HG03571 (cell line): ENCODE measurements around the gene KIN.
A peak's percentile ranks its signal among the peaks of the same experiment; 100 is the strongest.
"Not testable (repeated sequence)": the region's sequence is repeated elsewhere in the genome, so short reads cannot be mapped to it uniquely, and the experiment has no call there.

ENCODE experiments used
- ATAC-seq: cut with Tn5 transposase; IDR thresholded peaks from one replicate; pipeline ENCODE4 v1.9.1; 2021; ENCODE audit not compliant: unreplicated experiment

Gene KIN

GRCh38 chr10:7795605-7796004 lies 7.8 kb upstream of the KIN start:
- no peak for ATAC-seq

DNA sequence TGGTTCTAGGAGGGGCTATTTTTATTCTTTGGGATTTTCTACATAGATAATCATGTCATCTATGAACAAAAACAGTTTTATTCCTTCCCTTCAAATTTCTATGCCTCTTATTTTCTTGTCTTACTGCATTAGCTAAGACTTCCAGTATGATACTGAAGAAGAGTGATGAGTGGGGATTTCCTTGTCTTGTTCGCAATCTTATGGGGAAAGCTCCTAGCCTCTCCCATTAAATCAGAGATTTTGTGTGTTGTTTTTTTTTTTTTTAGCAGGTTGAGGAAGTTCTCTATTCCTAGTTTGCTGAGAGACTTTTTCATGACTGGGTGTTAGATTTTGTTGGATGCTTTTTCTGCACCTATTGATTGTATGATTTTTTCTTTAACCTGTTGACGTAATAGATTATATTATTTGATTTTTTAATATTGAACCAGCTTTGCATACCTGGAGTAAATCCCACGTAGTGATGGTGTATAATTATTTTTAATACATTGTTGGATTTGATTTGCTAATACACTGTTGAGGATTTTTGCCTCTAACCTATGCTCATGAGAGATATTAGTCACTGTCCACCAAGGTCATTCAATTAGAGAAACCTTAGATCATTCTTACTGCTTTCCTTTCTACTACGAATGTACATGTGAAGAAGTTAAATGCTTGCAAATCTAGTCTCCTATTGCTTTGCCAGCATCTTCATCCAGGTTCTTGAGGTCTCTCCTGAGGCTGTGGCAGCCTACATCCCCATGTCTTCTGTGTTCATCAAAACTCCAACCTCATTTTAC lies 6.6 kb upstream of the KIN start:
- ATAC-seq = no peak

- no peak for ATAC-seq
Observed at GRCh38 chr10:7792541-7792940, 4.7 kb upstream of the KIN start.

GRCh38 chr10:7789390-7789789 lies 1.6 kb upstream of the KIN start:
- ATAC-seq = no peak

DNA sequence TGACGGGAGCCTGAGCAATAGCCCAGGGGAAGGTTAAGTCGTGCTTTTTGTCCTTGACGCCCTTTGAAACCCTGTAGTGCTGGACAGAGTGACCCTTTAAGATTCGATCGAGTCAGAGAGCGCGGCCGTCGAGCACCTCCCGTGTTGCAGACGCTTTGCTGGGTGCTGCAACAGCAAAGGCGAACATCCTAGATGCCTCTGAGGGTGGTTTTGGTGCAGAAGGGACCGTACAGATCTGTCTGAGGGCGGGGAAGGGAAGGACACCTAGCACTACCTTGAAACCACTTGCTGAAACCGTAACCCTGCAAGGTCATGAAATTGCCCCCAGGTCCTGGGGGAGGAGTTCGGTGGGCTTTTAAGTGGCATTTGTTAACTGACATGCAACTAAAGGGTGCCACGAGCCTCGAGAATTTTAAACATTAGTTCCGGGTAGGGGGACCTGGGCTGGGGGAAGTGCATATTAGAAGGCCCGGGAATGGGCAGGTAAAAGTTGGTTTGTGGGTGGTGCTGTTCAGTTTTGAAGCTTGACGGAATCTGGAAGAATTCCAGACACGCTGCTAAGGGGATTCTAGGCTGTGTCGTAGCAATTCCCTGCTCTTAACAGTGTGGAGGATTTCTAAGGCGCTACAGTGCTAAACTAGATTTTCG lies 970 bp upstream of the KIN start:
- ATAC-seq = peak; percentile 3

DNA sequence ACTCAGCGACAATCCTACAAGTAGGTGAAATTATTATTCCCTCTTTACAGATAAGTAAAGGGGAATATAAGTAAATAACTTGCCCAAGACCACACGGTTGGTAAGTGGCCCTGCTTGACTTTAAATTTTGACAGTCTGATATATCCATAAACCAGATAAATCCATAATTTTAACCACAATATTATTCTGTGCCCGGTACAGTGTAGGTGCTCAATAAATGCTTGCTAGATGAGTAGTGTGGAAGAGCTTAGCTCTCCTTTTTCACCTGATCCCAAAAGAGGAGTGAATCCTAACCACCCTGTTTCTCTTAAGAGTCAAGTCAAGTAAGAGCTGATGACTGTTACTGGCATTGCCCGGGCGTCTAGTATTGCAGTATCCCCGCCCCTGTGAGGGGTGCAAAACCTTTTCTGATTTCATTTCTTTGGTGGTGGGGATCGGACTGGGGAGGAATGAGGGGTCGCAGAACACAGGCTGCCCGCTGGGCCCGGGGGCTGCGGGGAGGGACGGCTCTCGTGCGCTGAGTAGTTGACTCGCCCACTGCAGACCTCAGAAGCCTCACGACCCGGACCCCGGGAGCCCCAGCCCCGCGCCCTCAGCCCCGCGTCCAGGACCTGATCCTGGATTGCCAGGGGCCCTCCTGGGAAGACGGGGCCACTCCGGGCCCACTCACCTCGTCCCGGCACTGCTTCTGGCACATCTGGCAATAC lies 490 bp downstream of the KIN start:
- ATAC-seq = peak; percentile 8

- no peak for ATAC-seq
Observed at GRCh38 chr10:7786430-7786829, 1.4 kb downstream of the KIN start.

DNA sequence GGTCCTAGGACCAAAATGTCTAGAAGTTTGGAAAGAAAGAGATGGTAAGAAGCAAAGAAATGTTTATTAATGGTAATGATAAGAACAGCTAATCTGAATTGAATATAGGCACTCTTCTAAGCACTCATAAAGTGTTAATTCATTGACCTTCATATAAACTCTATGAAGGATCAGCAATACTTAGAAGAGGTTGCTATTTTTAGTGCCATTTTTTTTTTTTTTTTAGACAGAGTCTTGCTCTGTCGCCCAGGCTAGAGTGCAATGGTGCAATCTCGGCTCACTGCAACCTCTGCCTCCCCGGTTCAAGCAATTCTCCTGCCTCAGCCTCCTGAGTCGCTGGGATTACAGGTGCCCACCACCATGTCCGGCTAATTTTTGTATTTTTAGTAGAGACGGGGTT lies 5.6 kb downstream of the KIN start:
- ATAC-seq = not testable (repeated sequence)

- no peak for ATAC-seq
Observed at GRCh38 chr10:7776777-7777176, 11.0 kb downstream of the KIN start.

DNA sequence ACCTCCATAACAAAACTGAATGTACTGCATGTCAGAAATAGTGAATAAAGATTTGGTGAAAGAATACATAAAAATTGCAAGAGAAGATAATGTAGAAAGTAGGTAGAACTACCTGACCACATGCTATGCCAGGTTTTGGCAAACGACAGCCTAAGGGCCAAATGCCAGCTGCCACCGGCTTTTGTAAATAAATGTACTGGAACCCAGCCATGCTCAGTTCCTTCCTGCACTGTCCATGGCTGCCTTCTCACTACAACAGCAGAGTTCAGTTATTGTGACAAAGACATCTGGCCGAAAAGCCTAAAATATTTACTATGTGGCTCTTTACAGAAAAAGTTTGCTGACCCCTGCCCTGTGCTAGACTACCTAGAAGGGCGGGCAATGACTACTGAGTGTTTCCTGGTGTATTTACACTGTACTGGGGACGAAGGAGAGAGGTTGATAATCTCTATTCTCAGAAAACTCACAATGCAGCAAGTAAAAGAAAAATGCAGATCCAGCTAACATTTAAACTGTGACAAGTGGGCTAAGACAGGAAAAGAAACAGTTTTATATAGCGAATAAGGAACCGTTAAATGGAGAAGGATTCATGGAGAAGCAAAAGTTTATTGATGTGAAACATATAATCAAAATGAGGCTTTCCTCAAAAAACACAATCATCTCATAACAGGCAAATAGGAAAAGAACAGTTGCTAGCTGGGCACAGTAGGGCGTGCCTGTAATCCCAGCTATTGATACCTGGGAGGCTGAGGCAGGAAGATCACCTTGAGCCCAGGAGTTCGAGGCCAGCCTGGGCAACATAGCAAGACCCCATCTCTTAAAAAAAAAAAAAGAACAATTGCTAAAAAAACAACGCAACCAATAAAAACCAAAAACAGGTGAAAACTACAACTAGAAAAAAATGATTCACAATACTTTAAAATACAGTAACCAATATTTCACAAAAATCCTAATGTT lies 13.7 kb downstream of the KIN start:
- ATAC-seq = no peak

DNA sequence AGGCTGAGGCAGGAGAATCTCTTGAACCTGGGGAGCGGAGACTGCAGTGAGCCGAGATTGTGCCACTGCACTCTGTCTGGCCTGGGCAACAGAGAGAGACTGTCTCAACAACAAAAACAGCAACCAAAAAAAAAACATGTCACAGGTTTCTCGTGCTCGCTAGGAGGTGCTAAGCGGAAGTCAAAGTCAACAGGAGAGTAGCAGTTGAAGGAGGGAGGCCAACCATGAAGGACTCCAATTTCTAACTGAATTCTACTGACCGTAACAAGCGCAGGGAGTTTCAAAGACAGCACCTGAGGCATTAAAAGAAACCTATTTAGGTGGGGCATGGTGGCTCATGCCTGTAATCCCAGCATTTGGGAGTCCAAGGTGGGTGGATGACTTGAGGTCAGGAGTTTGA lies 19.4 kb downstream of the KIN start:
- ATAC-seq = no peak

DNA sequence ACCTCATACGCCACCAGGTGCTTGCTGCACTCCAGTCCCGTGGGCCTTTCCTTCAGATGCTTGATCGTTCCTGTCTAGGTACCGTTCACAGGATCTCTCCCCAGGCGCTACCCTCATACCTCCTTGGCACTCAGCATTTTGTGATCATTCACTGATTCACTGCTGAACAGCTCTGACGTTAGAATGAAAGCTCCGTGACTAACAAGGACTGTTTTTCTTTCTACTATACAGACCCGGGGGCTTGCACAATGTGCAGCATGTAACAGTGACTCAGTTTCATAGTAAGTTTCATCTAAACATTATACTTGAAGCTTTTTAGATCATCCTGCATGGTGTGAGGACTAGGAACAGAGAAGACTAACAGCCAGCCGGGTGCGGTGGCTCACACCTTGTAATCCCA lies 20.6 kb downstream of the KIN start:
- no peak for ATAC-seq

DNA sequence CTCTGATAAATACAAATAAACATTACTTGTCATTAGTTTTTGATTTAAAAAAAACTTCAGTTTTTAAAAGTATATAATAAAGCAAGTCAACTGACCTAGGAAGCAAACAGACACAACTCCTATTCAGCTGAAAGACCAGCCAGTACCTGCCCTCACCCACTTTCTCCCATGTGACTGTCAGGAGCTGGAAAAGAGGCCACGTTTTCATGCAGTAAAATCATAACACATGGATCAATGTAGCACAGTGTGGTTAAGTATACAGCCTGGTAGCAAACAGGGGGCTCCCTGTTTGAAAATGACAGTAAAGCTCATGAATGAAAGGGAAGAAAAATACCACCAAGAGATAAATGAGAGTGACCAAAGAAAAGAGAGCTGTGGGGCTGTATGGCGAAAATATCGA lies 21.6 kb downstream of the KIN start:
- ATAC-seq = no peak

- ATAC-seq = no peak
Observed at GRCh38 chr10:7763929-7764328, 23.9 kb downstream of the KIN start.

DNA sequence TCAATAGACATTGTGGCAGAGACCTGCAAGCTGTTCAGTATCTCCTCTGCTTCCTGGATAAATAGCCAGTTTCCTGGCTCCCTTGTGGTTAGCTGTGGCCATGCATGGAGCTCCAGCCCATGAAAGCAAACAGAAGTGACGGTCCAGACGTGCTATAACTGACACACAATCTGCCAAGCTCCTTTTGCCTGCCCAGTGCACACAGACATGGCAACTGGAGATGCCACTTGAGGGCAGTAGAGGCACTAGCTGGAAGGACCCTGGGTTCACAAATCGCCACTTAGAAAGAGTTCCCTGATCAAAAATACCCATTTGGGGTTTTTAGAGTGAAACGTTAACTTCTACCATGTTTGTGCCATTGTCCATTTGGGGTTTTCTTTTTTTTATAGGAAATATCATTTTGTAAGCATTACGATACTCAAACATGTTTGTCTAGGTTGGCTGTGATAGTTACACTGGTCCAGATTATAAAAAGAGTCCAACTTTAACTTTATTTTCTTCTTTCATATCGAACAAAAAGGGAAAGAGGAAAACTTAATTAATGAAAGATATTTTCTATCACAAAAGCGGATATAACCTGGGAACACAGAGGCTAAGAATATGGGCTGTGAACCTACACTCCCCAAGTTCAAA lies 31.3 kb downstream of the KIN start:
- no peak for ATAC-seq

DNA sequence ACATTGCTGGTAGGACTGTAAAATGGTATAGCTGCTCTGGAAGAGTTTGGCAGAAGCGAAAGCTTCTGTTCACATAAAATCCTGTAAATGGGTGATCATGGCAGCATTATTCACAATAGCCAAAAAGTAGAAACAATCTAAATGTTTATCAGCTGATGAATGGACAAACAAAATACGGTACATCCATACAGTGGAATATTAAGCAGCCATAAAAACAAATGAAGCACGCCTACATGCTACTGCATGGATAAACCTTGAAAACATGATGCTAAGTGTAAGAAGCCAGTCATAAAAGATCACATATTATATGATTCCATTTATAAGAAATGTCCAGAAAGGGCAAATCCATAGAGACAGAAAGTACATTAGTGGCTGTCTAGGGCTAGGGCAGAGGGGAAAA lies 32.7 kb downstream of the KIN start:
- no peak for ATAC-seq

DNA sequence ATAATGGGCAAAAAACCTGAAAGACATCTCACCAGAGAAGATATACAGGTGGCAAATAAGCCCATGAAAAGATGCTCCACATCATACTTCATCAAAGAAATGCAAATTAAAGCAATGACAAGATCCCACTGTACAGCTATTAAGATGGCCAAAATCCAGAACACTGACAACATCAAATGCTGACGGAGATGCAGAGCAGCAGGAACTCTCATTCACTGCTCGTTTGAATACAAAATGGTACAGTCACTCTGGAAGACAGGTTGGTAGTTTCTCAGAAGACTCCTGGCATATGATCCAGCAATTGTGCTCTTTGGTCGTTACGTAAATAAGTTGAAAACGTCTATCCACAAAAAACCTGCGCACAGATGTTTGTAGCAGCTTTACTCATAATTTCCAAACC lies 35.5 kb downstream of the KIN start:
- ATAC-seq = no peak

DNA sequence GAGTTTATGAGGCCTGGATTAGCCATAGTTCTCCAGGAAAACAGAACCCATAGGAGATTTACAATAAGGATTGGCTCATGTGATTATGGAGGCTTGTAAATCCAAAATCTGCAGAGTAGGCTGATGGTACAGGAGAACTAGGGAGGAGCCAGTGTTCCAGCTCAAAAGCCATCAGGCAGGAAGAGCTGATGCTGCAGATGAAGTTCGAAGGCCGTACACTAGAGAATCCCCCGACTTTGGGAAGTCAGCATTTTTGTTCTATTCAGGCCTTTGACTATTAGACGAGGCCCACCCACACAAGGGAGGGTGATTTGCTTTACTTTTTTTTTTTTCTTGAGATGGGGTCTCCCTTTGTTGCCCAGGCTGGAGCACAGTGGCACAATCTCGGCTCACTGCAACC lies 37.6 kb downstream of the KIN start:
- no peak for ATAC-seq

DNA sequence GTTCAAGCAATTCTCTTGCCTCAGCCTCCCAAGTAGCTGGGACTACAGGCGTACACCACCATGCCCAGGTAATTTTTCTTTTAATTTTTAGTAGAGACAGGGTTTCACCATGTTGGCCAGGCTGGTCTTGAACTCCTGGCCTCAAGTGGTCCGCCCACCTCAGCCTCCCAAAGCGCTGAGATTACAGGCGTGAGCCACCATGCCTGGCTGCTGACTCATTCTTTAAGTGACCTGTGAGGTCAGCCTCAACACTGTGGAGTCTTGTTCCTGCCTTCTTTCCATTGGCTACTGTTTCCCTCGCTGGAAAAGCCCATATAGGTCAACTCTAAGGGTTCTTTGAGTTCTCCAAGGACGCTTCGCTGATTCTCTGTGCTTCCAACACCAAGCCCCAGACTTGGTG lies 39.2 kb downstream of the KIN start:
- not testable (repeated sequence) for ATAC-seq

DNA sequence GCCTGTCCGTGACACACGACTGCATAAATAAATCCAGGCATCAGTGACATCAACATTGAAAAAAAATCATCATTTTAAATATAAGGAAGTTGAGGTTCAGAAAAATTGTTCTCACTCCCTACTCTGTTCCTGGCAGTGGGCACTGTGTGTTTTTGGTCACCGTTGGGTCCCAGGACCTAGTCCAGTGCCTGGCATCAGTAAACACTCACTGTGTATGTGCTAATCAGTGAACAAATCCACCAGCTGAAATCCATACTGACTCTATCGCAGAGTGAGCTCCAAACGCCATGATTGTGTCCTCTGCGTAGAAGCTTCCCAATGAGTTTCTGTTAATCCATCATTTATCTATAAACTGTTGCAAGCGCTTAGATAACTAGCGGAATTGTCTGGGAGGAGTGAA lies 43.5 kb downstream of the KIN start:
- no peak for ATAC-seq
